ENCODE measurements around the gene ASS1.

The ASS1 gene

GRCh38 chr9:130493021-130493420 is 48.3 kb downstream of the ASS1 start:
- no peak for DNase-seq (ENCODE audit: extremely low read depth in 1 of 2, low read depth in 1 of 2)

- no peak for DNase-seq (ENCODE audit: extremely low read depth in 1 of 2, low read depth in 1 of 2)
Observed at GRCh38 chr9:130493476-130493875, 48.7 kb downstream of the ASS1 start.

- DNase-seq (ENCODE audit: extremely low read depth in 1 of 2, low read depth in 1 of 2), result no peak
Observed at GRCh38 chr9:130495067-130495466, 50.3 kb downstream of the ASS1 start.

GRCh38 chr9:130497139-130497538 is 52.4 kb downstream of the ASS1 start:
- no peak for DNase-seq (ENCODE audit: extremely low read depth in 1 of 2, low read depth in 1 of 2)

GRCh38 chr9:130498298-130498917 is 53.6 kb downstream of the ASS1 start:
- DNase-seq (ENCODE audit: extremely low read depth in 1 of 2, low read depth in 1 of 2), result no peak

- no peak for DNase-seq (ENCODE audit: extremely low read depth in 1 of 2, low read depth in 1 of 2)
Observed at GRCh38 chr9:130498918-130499698, 54.3 kb downstream of the ASS1 start.

- DNase-seq (ENCODE audit: extremely low read depth in 1 of 2, low read depth in 1 of 2), result no peak
Observed at GRCh38 chr9:130499804-130500263, 55.1 kb downstream of the ASS1 start.

- no peak for DNase-seq (ENCODE audit: extremely low read depth in 1 of 2, low read depth in 1 of 2)
Observed at GRCh38 chr9:130500340-130501180, 55.8 kb downstream of the ASS1 start.

GRCh38 chr9:130501639-130502038 is 56.9 kb downstream of the ASS1 start:
- no peak for DNase-seq (ENCODE audit: extremely low read depth in 1 of 2, low read depth in 1 of 2)

GRCh38 chr9:130508218-130508617 is 63.5 kb downstream of the ASS1 start:
- DNase-seq (ENCODE audit: extremely low read depth in 1 of 2, low read depth in 1 of 2), result no peak

- DNase-seq (ENCODE audit: extremely low read depth in 1 of 2, low read depth in 1 of 2), result no peak
Observed at GRCh38 chr9:130512199-130512598, 67.4 kb downstream of the ASS1 start.

GRCh38 chr9:130513078-130513477 is 68.3 kb downstream of the ASS1 start:
- no peak for DNase-seq (ENCODE audit: extremely low read depth in 1 of 2, low read depth in 1 of 2)

- DNase-seq (ENCODE audit: extremely low read depth in 1 of 2, low read depth in 1 of 2), result no peak
Observed at GRCh38 chr9:130518233-130518632, 73.5 kb downstream of the ASS1 start.

GRCh38 chr9:130518943-130519799 is 74.4 kb downstream of the ASS1 start:
- no peak for DNase-seq (ENCODE audit: extremely low read depth in 1 of 2, low read depth in 1 of 2)

- no peak for DNase-seq (ENCODE audit: extremely low read depth in 1 of 2, low read depth in 1 of 2)
Observed at GRCh38 chr9:130519927-130520326, 75.2 kb downstream of the ASS1 start.

- no peak for DNase-seq (ENCODE audit: extremely low read depth in 1 of 2, low read depth in 1 of 2)
Observed at GRCh38 chr9:130521715-130522114, 77.0 kb downstream of the ASS1 start.

GRCh38 chr9:130522233-130522808 is 77.6 kb downstream of the ASS1 start:
- no peak for DNase-seq (ENCODE audit: extremely low read depth in 1 of 2, low read depth in 1 of 2)

GRCh38 chr9:130523921-130524320 is 79.2 kb downstream of the ASS1 start:
- DNase-seq (ENCODE audit: extremely low read depth in 1 of 2, low read depth in 1 of 2), result no peak

- DNase-seq (ENCODE audit: extremely low read depth in 1 of 2, low read depth in 1 of 2), result no peak
Observed at GRCh38 chr9:130526193-130526853, 81.6 kb downstream of the ASS1 start.
